Kidney (tissue), 14 donors: ENCODE measurements around the gene CCDC174. TPM values are rescaled to one million over a fixed set of nuclear protein-coding genes. Genes with fewer than 3 reads are reported as not detected.

ENCODE experiments used
- DNase-seq, 5 donors: peaks; one replicate each; pipeline ENCODE4 v3.0.0-alpha.2; 2013 to 2020
- FAIRE-seq: peaks from 2 replicates; lab custom pipeline; 2012; peaks lifted over from hg19 to GRCh38; lab: Jason Lieb, UNC
- H3K27ac ChIP-seq, 2 donors: one replicate each; pipeline ENCODE4 v1.7.0; 2013; ENCODE audit warnings: low read depth in 2 of 2, low read length in 2 of 2, inconsistent platforms in 1 of 2
- H3K27me3 ChIP-seq: one replicate; pipeline ENCODE4 v1.7.1; 2013; ENCODE audit warnings: low read length, inconsistent platforms; ENCODE audit not compliant: control insufficient read depth, insufficient read depth
- H3K36me3 ChIP-seq, 3 donors: one replicate each; pipeline versions ENCODE4 v1.7.0 to v1.7.1; 2013; ENCODE audit warnings: low read length in 3 of 3, control low read depth in 1 of 3, inconsistent platforms in 1 of 3; ENCODE audit not compliant: insufficient read depth in 3 of 3, control insufficient read depth in 2 of 3
- H3K4me1 ChIP-seq, 3 donors: one replicate each; pipeline versions ENCODE4 v1.7.0 to v1.7.1; 2013; ENCODE audit warnings: low read length in 3 of 3, inconsistent platforms in 1 of 3, low read depth in 1 of 3; ENCODE audit not compliant: control insufficient read depth in 2 of 3, insufficient read depth in 2 of 3
- H3K4me3 ChIP-seq, 3 donors: one replicate each; pipeline versions ENCODE4 v1.7.0 to v1.8.1; 2013; ENCODE audit warnings: low read length in 3 of 3, control low read depth in 1 of 3, inconsistent platforms in 1 of 3
- H3K9ac ChIP-seq, 3 donors: one replicate each; pipeline versions ENCODE4 v1.7.0 to v1.7.1; 2013; ENCODE audit warnings: low read length in 3 of 3, control low read depth in 1 of 3, inconsistent platforms in 1 of 3
- H3K9me3 ChIP-seq, 3 donors: one replicate each; pipeline versions ENCODE4 v1.7.0 to v1.7.1; 2013; ENCODE audit warnings: low read length in 3 of 3, control low read depth in 1 of 3, inconsistent platforms in 1 of 3; ENCODE audit not compliant: control insufficient read depth in 2 of 3, insufficient read depth in 1 of 3
- CTCF ChIP-seq: IDR thresholded peaks from 3 replicates; pipeline ENCODE4 v1.5.1; 2012; ENCODE audit warnings: mild to moderate bottlenecking, moderate library complexity, borderline replicate concordance; ENCODE audit not compliant: insufficient read depth; ENCODE audit errors: extremely low read depth
- intact Hi-C: fragments of 100-400 bp; cut with DNase I; formaldehyde crosslinking; loops from one replicate; pipeline ENCODE4 v1.11.1; 2022
- polyA plus RNA-seq: library from polyadenylated mRNA; stranded (reverse); fragments of 350-450 nt; fragmentation: Illumina TruSeq; extraction: RNeasy Lipid Tissue Mini Kit (QIAGEN cat#74804); gene quantifications from one replicate; pipeline ENCODE4 v1.2.3, GENCODE V29; 2014; ENCODE audit warnings: low read depth, low replicate concordance; ENCODE audit not compliant: insufficient read depth
- total RNA-seq: library from RNA; stranded (reverse); fragmentation: NEBNext Ultra II Directional; extraction: Animal tissue kit (Norgen Biotek cat#: 25700); gene quantifications from one replicate; pipeline ENCODE4 v1.2.1, GENCODE V29; 2021
- donor health status: control.
- donor health status: control.
- donor health status: control.
- donor health status: control.
- donor health status: control.
- donor health status: DM: yes; HTN: yes; CAD: no.
- donor health status: Normal renal cell carcinoma (clear cell type).

Gene CCDC174
- total and polyA plus RNA-seq, 2 donors from 2014 or later: 21.9 to 24.7 TPM

GRCh38 chr3:14687360-14687759 lies 35.8 kb downstream of the CCDC174 start:
- no peaks in the 10 kb centered on the region for H3K4me1 ChIP-seq
- H3K4me3 ChIP-seq: no peak overlapping the region
- H3K27me3 ChIP-seq: no peaks in the 10 kb centered on the region
- intact Hi-C loops: no loop called here
- DNase-seq (no peak), FAIRE-seq (no peak)
- no peaks in the 10 kb centered on the region for H3K36me3 ChIP-seq
- peaks cover 0 to 3% (median 0%) of the 10 kb centered on the region in 3 donors for H3K9me3 ChIP-seq
- no peak for TF ChIP-seq CTCF
- H3K9ac ChIP-seq: no peak overlapping the region
- no peak overlapping the region for H3K27ac ChIP-seq

- Histone ChIP-seq H3K36me3 (no peaks in the 10 kb centered on the region), H3K4me3 (no peak overlapping the region), H3K27me3 (no peaks in the 10 kb centered on the region), H3K9ac (no peak overlapping the region), H3K9me3 (peaks cover 0 to 3% (median 0%) of the 10 kb centered on the region in 3 donors), H3K27ac (no peak overlapping the region), H3K4me1 (no peaks in the 10 kb centered on the region)
- intact Hi-C loops: no loop called here
- DNase-seq (no peak), FAIRE-seq (no peak)
- TF ChIP-seq CTCF: no peak
These were observed 37.0 kb downstream of the CCDC174 start for GRCh38 chr3:14688525-14688924.

DNA sequence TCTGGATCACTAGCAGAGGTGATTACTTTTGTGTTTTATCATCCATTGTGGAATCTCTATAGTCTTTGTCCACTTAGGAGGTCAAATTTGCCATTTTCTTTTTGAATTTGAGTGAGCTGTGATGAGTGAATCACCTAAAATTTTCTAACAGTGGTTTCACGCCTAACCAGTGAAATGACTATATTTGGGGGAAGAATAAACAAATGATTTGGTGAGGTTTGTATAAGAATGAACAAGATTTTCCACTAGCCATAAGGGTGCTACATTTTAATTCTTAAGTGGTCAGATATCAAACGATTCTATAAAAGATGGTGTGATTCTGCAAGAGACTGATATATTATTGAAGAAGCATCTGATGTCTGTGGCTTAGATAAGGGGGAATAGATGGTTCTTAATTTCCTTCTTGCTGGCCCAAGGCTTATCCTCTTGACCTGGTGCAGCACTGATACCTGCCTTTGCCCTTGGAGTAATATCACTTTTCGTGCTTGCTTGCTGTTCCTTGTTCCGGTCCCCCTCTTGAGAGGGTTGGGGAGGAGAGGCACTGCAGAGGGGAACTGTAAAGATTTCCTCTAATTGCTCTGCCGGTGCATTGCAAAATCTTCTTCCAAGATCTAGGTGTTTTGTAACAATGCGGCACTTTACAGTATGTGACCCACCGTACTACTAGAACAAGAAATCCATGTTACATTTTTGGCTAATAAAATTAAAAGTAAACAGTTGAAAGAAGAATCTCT lies 37.9 kb downstream of the CCDC174 start:
- H3K27ac ChIP-seq: no peak overlapping the region
- H3K36me3 ChIP-seq: no peaks in the 10 kb centered on the region
- no peaks in the 10 kb centered on the region for H3K4me1 ChIP-seq
- TF ChIP-seq CTCF: no peak
- intact Hi-C loops: no loop called here
- H3K9me3 ChIP-seq: peaks cover 0 to 3% (median 0%) of the 10 kb centered on the region in 3 donors
- no peak for FAIRE-seq
- H3K4me3 ChIP-seq: no peak overlapping the region
- no peak overlapping the region for H3K9ac ChIP-seq
- no peaks in the 10 kb centered on the region for H3K27me3 ChIP-seq
- no peak for DNase-seq
